Body of pancreas (tissue), 4 donors: Measurements from ENCODE around the gene EIF3F.

Source experiments
- POLR2A ChIP-seq, 3 donors: fragments of 450-650 bp; IDR thresholded peaks; one replicate each; pipeline ENCODE4 v1.6.1; 2016; ENCODE audit warnings: antibody characterized with exemption in 3 of 3, mild to moderate bottlenecking in 2 of 3
- TF ChIP-seq, protein P1 (sequence below), 7 experiments: fragments of 450-650 bp in 4 of 7; fragments of 200-600 bp in 3 of 7; sonication (generic) in 3 of 7; IDR thresholded peaks; one replicate each; pipeline ENCODE4 v1.5.1; 2016 to 2019; ENCODE audit warnings: antibody characterized with exemption in 7 of 7

- TF ChIP-seq, protein P1, sequence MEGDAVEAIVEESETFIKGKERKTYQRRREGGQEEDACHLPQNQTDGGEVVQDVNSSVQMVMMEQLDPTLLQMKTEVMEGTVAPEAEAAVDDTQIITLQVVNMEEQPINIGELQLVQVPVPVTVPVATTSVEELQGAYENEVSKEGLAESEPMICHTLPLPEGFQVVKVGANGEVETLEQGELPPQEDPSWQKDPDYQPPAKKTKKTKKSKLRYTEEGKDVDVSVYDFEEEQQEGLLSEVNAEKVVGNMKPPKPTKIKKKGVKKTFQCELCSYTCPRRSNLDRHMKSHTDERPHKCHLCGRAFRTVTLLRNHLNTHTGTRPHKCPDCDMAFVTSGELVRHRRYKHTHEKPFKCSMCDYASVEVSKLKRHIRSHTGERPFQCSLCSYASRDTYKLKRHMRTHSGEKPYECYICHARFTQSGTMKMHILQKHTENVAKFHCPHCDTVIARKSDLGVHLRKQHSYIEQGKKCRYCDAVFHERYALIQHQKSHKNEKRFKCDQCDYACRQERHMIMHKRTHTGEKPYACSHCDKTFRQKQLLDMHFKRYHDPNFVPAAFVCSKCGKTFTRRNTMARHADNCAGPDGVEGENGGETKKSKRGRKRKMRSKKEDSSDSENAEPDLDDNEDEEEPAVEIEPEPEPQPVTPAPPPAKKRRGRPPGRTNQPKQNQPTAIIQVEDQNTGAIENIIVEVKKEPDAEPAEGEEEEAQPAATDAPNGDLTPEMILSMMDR (IDR thresholded peaks at IDR 0.05), result no peak
- no peak for TF ChIP-seq POLR2A (IDR thresholded peaks at IDR 0.05)
Observed at GRCh38 chr11:8047382-8047781, 60.2 kb downstream of the EIF3F start.
